ENCODE data around the gene MYO1E. TPM values are rescaled to one million over a fixed set of nuclear protein-coding genes. Genes with fewer than 3 reads are reported as not detected.

MYO1E gene
- total RNA-seq, 1 experiment from 2014 or later, result 68.8 TPM

- intact Hi-C loops (cut with micrococcal nuclease), result loop anchor here (2.0 to 10.0 kb wide), 6 partner anchors 69 to 417 kb away; no protein-coding TSS in a partner anchor
These were observed 966 bp downstream of the MYO1E start for GRCh38 chr15:59371458-59372351.

GRCh38 chr15:59369597-59369996, 3.1 kb downstream of the MYO1E start:
- H4K20me1 ChIP-seq (ENCODE audit: low read length), result peaks cover 36% of the 10 kb centered on the region
- no peaks in the 10 kb centered on the region for H3K36me3 ChIP-seq (ENCODE audit: low read depth, low read length)
- peaks cover 94% of the 10 kb centered on the region for H3K79me2 ChIP-seq (ENCODE audit: low read length)
- no peak overlapping the region for H3K27ac ChIP-seq (ENCODE audit: low read length)
- no peak for ATAC-seq
- POLR2A ChIA-PET (ENCODE audit: unreplicated experiment), result no interaction called here
- H3K27me3 ChIP-seq (ENCODE audit: low read length), result no peaks in the 10 kb centered on the region
- H3K4me1 ChIP-seq (ENCODE audit: insufficient read depth, low read length), result peaks cover 46% of the 10 kb centered on the region
- intact Hi-C loops (cut with micrococcal nuclease), result no loop called here
- no peak overlapping the region for H3K9ac ChIP-seq (ENCODE audit: low read length)
- H3K9me2 ChIP-seq (replicated peaks; ENCODE audit: low read length), result no peaks in the 10 kb centered on the region
- BruUV-seq (replicated peaks), result no TSS peak
- H3K4me2 ChIP-seq (ENCODE audit: low read length), result peak overlapping the region; percentile 95
- peak; percentile 54 for DNase-seq
- TF ChIP-seq EZH2phosphoT487 (IDR thresholded peaks at IDR 0.05; ENCODE audit: borderline replicate concordance, low read length), result no peak
- no peak for TF ChIP-seq EZH2 (IDR thresholded peaks at IDR 0.05; ENCODE audit: low read length, unreplicated experiment)
- TF ChIP-seq CTCF (conservative IDR thresholded peaks at IDR 0.05; ENCODE audit: low read depth, low read length), result no peak
- CTCF ChIA-PET, result no interaction called here
- no peaks in the 10 kb centered on the region for H3K9me3 ChIP-seq (ENCODE audit: low read length)
- no peaks in the 10 kb centered on the region for H3F3A ChIP-seq (ENCODE audit: low read length, unreplicated experiment)
- H2AFZ ChIP-seq (ENCODE audit: low read length), result no peak overlapping the region
- H3K4me3 ChIP-seq (ENCODE audit: low read length), result peak overlapping the region; percentile 89; the same call in 1 of the 2 replicates

More at GRCh38 chr15:59371458-59372351, 966 bp downstream of the MYO1E start:
- Histone ChIP-seq H4K20me1 (ENCODE audit: low read length) (peaks cover 36% of the 10 kb centered on the region), H3K4me2 (ENCODE audit: low read length) (peak overlapping the region; percentile 99), H3K36me3 (ENCODE audit: low read depth, low read length) (no peaks in the 10 kb centered on the region), H2AFZ (ENCODE audit: low read length) (peak overlapping the region; percentile 2; the same call in 1 of the 2 replicates), H3K9me3 (ENCODE audit: low read length) (no peaks in the 10 kb centered on the region), H3K4me3 (ENCODE audit: low read length) (peak overlapping the region; percentile 89), H3F3A (ENCODE audit: low read length, unreplicated experiment) (no peaks in the 10 kb centered on the region), H3K9ac (ENCODE audit: low read length) (peak overlapping the region; percentile 79), H3K4me1 (ENCODE audit: insufficient read depth, low read length) (peaks cover 42% of the 10 kb centered on the region), H3K9me2 (replicated peaks; ENCODE audit: low read length) (no peaks in the 10 kb centered on the region), H3K79me2 (ENCODE audit: low read length) (peaks cover 75% of the 10 kb centered on the region), H3K27me3 (ENCODE audit: low read length) (no peaks in the 10 kb centered on the region), H3K27ac (ENCODE audit: low read length) (peak overlapping the region; percentile 53)
- no TSS peak for BruUV-seq (replicated peaks)
- TF ChIP-seq CTCF (conservative IDR thresholded peaks at IDR 0.05; ENCODE audit: low read depth, low read length), result no peak
- no peak for TF ChIP-seq EZH2 (IDR thresholded peaks at IDR 0.05; ENCODE audit: low read length, unreplicated experiment)
- no peak for TF ChIP-seq EZH2phosphoT487 (IDR thresholded peaks at IDR 0.05; ENCODE audit: borderline replicate concordance, low read length)
- ChIA-PET CTCF (no interaction called here), POLR2A (ENCODE audit: unreplicated experiment) (interaction anchor here (0.7 kb wide), 1 partner anchor 142 kb away, joined by 3 read pairs; no protein-coding TSS in a partner anchor)
- peak; percentile 56 for DNase-seq
- ATAC-seq, result peak; percentile 30
